Neuron (in vitro differentiated cells): ENCODE data around the gene ATP13A5.

ENCODE experiments used
- H2AFZ ChIP-seq: one replicate; pipeline ENCODE4 v1.6.1; 2013; ENCODE audit warnings: low read depth, mild to moderate bottlenecking, inconsistent platforms, low read length, moderate library complexity
- H3K27me3 ChIP-seq: one replicate; pipeline ENCODE4 v1.6.1; 2013; ENCODE audit warnings: low read length; ENCODE audit not compliant: insufficient read depth
- H3K36me3 ChIP-seq: one replicate; pipeline ENCODE4 v1.6.1; 2013; ENCODE audit warnings: low read length; ENCODE audit not compliant: insufficient read depth
- H3K4me1 ChIP-seq: one replicate; pipeline ENCODE4 v1.6.1; 2013; ENCODE audit warnings: low read length; ENCODE audit not compliant: insufficient read depth
- H3K4me3 ChIP-seq: 2 replicates; pipeline ENCODE4 v1.5.1; 2013; ENCODE audit warnings: mild to moderate bottlenecking, low read length, moderate library complexity
- H3K9me3 ChIP-seq: one replicate; pipeline ENCODE4 v1.6.1; 2013; ENCODE audit warnings: low read length

ATP13A5 gene, protein sequence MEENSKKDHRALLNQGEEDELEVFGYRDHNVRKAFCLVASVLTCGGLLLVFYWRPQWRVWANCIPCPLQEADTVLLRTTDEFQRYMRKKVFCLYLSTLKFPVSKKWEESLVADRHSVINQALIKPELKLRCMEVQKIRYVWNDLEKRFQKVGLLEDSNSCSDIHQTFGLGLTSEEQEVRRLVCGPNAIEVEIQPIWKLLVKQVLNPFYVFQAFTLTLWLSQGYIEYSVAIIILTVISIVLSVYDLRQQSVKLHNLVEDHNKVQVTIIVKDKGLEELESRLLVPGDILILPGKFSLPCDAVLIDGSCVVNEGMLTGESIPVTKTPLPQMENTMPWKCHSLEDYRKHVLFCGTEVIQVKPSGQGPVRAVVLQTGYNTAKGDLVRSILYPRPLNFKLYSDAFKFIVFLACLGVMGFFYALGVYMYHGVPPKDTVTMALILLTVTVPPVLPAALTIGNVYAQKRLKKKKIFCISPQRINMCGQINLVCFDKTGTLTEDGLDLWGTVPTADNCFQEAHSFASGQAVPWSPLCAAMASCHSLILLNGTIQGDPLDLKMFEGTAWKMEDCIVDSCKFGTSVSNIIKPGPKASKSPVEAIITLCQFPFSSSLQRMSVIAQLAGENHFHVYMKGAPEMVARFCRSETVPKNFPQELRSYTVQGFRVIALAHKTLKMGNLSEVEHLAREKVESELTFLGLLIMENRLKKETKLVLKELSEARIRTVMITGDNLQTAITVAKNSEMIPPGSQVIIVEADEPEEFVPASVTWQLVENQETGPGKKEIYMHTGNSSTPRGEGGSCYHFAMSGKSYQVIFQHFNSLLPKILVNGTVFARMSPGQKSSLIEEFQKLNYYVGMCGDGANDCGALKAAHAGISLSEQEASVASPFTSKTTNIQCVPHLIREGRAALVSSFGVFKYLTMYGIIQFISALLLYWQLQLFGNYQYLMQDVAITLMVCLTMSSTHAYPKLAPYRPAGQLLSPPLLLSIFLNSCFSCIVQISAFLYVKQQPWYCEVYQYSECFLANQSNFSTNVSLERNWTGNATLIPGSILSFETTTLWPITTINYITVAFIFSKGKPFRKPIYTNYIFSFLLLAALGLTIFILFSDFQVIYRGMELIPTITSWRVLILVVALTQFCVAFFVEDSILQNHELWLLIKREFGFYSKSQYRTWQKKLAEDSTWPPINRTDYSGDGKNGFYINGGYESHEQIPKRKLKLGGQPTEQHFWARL

DNA sequence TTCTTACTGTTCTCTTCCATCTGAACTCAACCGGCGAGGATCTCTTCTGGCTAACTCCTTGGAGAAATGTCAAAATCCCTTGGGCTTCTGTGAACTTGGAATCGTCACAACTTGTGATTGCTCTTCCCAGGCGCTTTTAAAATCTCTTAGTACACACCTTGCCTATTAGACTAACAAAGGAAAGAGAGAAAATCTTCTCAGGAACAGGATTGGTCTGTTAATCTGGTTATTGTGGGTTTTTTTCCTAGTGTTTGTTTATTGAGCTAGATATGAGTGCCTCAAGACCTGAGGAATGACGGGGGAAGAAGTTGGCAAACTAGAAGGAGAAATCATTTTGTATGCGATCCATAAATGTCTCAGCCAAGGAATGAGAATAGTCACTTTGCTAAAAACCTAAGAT is at the start of gene ATP13A5:
ATP13A5 (minus strand) TSS at position 48 of the 400 bp plus-strand sequence; CDS start at position 20, 28 bp downstream.
- H2AFZ ChIP-seq: no peak within 1 kb of the TSS
- H3K9me3 ChIP-seq: no peaks in the 10 kb centered on the region
- H3K4me1 ChIP-seq: peaks cover 2% of the 10 kb centered on the region
- H3K27me3 ChIP-seq: no peaks in the 10 kb centered on the region
- no peak within 1 kb of the TSS for H3K4me3 ChIP-seq
- no peaks in the 10 kb centered on the region for H3K36me3 ChIP-seq

DNA sequence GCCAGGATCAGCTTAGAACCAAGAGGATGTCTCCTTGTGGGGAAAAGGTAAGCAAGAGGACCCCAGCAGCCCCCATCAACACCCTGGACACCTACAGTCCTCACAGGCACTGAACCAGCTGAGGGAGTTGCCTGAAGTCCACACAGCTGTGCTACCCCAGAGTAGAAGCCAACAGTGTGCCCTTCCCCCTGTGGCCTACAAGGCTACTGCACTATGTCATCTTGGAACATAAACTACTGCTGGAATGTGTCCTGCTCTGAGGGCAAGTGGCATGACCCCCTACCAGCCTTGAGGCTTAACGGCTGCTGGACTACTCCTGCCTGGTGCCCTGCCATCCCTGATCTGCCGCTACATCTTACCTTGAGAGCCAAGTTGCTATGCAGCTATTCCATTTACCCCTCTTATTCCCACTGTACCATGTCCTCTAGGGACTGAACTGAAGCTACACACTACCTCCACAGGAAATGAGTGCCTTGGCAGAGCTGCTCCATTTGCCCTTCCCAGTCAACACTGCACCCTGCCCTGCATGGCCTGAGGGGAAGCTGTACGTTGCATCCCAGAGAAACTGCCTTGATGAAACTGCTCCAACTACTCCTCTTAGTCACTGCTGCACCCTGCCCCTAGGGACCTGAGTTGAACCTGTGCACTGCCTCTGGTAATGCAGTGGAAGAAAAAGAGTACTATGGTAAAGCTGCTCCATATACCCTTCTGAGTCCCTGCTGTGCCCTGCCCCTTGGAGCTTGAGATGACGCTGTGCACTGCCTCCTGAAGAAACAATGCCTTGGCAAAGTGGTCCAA is 40.2 kb upstream of the ATP13A5 start:
- Histone ChIP-seq H3K36me3 (no peaks in the 10 kb centered on the region), H2AFZ (no peak overlapping the region), H3K9me3 (no peaks in the 10 kb centered on the region), H3K4me3 (no peak overlapping the region), H3K27me3 (no peaks in the 10 kb centered on the region), H3K4me1 (no peaks in the 10 kb centered on the region)

DNA sequence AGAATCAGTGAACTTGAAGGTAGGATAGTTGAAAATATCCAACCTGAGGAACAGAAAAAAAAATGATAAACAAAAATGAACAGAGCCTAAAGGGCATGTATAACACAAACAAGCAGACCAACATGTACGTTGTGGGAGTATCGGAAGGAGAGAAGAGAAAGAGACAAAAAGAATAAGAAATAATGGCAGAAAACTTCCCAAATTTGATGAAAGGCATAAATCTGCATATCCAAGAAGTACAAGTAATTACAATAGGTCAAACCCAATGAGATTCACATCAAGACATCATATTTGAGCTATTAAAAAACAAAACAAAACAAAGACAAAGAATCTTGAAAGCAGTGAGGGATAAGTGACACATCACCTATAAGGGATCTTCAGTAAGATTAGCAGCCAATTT is 38.1 kb upstream of the ATP13A5 start:
- Histone ChIP-seq H3K4me1 (no peaks in the 10 kb centered on the region), H3K4me3 (no peak overlapping the region)

DNA sequence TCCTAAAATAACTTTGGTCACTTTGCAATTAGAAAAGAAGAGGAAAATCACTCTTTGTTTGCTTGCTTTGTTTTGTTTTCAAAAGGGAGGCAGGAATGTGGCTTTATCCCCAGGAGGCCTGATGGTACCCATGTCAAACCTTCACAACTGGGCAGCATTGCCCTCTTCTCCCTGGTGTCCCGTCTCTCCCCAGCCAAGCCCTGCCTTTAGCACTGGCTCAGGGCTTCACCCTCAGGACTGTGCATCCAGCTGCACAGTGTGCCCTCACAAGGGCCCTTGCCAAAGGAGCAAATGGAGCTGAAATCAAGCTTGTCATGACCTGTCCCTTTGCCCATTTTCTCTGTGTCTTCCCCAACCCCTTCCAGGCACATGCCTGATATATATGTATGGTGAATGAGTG is 29.1 kb upstream of the ATP13A5 start:
- H3K4me3 ChIP-seq: no peak overlapping the region
- H3K9me3 ChIP-seq: no peaks in the 10 kb centered on the region
- no peak overlapping the region for H2AFZ ChIP-seq
- H3K4me1 ChIP-seq: no peaks in the 10 kb centered on the region
- no peaks in the 10 kb centered on the region for H3K36me3 ChIP-seq
- H3K27me3 ChIP-seq: no peaks in the 10 kb centered on the region

More for the DNA sequence above, 38.1 kb upstream of the ATP13A5 start:
- Histone ChIP-seq H2AFZ (no peak overlapping the region), H3K9me3 (no peaks in the 10 kb centered on the region), H3K27me3 (no peaks in the 10 kb centered on the region), H3K36me3 (no peaks in the 10 kb centered on the region)

DNA sequence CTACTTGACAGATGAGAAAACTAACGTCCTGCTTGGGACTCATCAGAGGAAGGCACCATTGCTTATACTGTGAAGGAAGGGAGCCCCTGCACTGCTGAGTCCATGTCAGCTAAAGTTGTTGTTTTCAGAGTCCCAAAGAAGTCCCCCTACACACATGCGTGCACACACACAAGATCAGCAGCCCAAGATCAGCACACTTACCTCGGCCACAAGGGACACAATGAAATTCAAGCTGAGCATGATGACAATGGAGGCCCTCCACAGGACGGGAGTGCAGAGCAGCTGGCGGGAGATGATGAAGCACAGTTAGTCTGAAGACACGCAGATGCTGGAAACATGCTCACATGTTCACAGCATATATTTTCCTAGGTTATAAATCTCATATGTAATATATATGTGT is 28.6 kb upstream of the ATP13A5 start:
- Histone ChIP-seq H3K4me3 (no peak overlapping the region), H3K9me3 (no peaks in the 10 kb centered on the region), H3K27me3 (no peaks in the 10 kb centered on the region)

DNA sequence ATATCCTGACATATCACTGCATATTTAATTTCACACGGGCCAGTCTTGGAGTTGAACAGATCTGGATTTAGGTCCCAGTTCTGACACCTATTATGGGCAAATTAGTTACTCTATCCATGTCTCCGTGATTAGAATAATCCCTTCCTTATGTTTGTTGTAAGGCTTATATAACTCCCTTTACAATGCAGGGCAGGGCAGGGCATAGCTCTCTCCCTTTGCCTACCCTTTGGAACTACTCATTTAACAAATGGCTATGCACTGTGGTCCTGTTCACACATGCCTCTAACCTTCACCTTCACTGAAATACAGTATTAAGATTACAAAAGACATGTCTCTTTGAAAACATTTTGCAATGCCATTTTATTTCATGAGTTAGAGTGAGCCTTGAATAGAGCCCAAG is 24.8 kb upstream of the ATP13A5 start:
- no peaks in the 10 kb centered on the region for H3K9me3 ChIP-seq
- H2AFZ ChIP-seq: no peak overlapping the region
- no peaks in the 10 kb centered on the region for H3K27me3 ChIP-seq
- H3K36me3 ChIP-seq: no peaks in the 10 kb centered on the region
- no peak overlapping the region for H3K4me3 ChIP-seq
- no peaks in the 10 kb centered on the region for H3K4me1 ChIP-seq

More for the DNA sequence above, 28.6 kb upstream of the ATP13A5 start:
- Histone ChIP-seq H2AFZ (no peak overlapping the region), H3K4me1 (no peaks in the 10 kb centered on the region), H3K36me3 (no peaks in the 10 kb centered on the region)

DNA sequence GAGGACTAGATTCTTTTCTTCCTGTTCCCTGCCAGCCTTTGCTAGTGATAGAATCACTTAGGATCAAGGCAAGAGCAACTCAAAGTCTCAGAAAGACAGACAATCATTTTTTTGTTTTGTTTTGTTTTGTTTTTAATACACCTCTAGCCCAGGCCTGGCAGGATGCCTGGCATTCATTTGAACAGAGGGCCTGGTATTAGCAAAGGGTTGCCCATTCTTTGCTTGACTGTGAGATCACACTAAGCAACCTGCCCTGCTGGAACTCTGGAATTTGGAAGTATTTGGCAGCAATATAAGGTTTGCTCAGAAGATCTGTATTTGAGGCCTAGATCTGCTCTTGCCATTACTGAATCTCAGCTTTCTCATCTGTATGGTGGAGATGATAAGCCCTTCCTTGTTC is 21.8 kb upstream of the ATP13A5 start:
- Histone ChIP-seq H3K4me3 (no peak overlapping the region), H3K4me1 (no peaks in the 10 kb centered on the region), H2AFZ (no peak overlapping the region), H3K36me3 (no peaks in the 10 kb centered on the region), H3K27me3 (no peaks in the 10 kb centered on the region), H3K9me3 (no peaks in the 10 kb centered on the region)

DNA sequence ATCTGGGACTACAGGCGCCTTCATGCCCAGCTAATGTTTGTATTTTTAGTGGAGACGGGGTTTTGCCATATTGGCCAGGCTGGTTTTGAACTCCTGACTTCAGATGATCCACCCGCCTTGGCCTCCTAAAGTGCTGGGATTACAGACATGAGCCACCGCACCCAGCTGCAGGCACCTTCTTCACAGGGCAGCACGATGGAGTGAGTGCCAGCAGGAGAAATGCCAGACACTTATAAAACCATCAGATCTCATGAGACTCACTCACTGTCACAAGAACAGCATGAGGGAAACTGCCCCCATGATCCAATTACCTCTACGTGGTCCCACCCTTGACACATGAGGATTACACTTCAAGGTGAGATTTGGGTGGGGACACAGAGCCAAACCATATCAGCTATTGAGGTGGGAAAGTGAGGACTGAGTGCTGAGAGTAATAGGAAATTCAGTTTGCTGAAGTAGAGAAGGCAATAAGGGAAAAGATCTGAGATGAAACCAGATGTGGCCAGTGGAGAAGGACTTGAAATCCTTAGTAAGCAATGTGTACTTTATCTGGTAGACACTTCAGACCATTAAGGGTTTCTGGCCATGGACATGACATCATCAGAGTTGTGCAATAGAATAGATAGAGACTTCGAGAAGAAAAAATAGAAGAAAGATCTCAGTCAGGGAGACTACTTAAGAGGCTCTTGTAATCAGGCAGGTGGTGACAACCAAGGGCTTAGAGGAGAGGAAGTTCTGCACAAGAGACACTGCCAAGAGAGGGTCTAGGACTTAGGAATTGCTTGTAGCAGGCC is 18.1 kb upstream of the ATP13A5 start:
- no peaks in the 10 kb centered on the region for H3K27me3 ChIP-seq

DNA sequence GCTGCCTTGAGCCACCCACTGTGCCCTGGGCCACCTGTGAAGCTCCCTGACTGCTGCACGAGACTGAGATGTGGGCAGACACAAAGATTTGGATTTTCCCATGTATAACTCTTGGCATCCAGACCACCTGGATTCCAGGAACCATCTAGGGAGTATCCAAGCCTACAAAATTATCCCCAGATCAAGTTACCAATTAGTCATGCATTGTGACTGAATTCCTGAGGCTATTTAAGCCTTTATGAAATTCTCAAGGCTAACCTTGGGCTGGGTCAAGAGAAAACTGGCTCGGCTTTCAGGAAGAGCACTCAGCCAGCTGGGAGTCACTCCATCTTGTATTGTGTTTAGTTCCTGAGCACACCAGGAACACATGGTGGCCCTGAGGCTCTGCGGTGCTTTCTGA is 13.3 kb upstream of the ATP13A5 start:
- Histone ChIP-seq H3K36me3 (no peaks in the 10 kb centered on the region), H3K4me1 (peaks cover 21% of the 10 kb centered on the region)

More for the DNA sequence above, 18.1 kb upstream of the ATP13A5 start:
- Histone ChIP-seq H2AFZ (no peak overlapping the region), H3K9me3 (no peaks in the 10 kb centered on the region), H3K4me1 (peaks cover 3% of the 10 kb centered on the region), H3K36me3 (no peaks in the 10 kb centered on the region), H3K4me3 (no peak overlapping the region)

DNA sequence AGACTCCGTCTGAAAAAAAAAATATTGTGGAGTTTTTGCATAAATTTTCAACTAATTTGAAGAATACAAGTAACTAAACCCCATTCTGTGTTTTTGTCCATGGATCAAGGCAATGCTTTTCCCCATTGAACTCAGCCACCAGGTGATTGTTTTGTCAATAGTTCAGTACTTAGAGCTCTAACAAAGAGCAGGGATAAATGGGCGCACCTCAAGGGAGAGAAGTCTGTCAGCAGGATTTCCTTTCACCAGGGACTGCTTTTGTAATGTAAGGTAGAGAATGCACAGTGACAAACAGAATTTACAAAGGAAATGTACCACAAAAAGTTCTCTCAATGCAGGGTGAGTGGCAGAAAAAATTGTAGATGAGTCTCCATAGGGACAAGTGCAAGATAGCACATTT is 10.8 kb upstream of the ATP13A5 start:
- H3K4me1 ChIP-seq: peaks cover 21% of the 10 kb centered on the region
- no peaks in the 10 kb centered on the region for H3K27me3 ChIP-seq
- no peaks in the 10 kb centered on the region for H3K9me3 ChIP-seq
- no peaks in the 10 kb centered on the region for H3K36me3 ChIP-seq
- H2AFZ ChIP-seq: no peak overlapping the region
- no peak overlapping the region for H3K4me3 ChIP-seq

More for the DNA sequence above, 13.3 kb upstream of the ATP13A5 start:
- H3K4me3 ChIP-seq: no peak overlapping the region
- H3K9me3 ChIP-seq: no peaks in the 10 kb centered on the region
- no peak overlapping the region for H2AFZ ChIP-seq
- no peaks in the 10 kb centered on the region for H3K27me3 ChIP-seq

DNA sequence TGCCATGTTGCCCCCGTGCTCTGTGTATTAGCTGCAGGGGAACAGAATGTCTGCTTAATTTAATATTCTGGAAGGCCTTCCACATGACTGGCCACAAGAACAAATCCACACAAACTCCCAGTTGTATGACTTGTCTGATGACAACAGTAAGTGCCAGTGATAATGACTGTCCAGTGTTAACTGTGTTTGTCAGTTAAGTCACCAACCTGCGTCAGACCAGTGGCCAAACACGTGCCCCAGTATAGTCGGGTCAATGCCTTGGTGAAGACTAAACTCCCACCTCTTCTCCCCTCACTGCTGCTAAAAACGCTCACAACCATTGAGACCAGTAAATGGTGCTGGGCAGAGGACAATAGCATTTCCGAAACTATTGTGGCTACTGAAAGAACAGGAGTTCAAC is 9.8 kb upstream of the ATP13A5 start:
- Histone ChIP-seq H2AFZ (no peak overlapping the region), H3K4me1 (peaks cover 21% of the 10 kb centered on the region), H3K36me3 (no peaks in the 10 kb centered on the region), H3K27me3 (no peaks in the 10 kb centered on the region), H3K4me3 (no peak overlapping the region), H3K9me3 (no peaks in the 10 kb centered on the region)

DNA sequence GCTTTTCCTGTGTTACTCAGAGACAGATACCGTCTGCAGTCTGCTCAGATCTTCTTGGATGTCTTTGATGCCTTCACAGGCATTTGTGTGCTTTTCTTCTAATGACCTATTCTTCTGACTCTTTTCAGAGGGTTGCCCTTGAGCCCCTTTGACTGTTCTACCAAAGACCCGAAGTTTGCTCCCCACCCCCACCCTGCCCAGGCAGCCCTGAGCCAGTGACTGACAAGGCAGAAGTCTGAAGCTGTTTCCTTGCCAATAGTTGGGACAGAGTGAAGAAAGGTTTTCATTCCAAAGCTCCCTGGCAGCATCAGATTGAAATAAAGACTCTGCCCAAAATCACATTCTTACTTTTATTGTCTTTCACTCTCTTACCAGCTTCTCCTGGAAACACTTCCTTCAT is 9.0 kb upstream of the ATP13A5 start:
- H2AFZ ChIP-seq: no peak overlapping the region
- no peaks in the 10 kb centered on the region for H3K27me3 ChIP-seq
- H3K4me1 ChIP-seq: peaks cover 21% of the 10 kb centered on the region
- H3K9me3 ChIP-seq: no peaks in the 10 kb centered on the region
- no peak overlapping the region for H3K4me3 ChIP-seq
- H3K36me3 ChIP-seq: no peaks in the 10 kb centered on the region
